Fibroblast of villous mesenchyme (primary cell): ENCODE results near the gene MGAT3. TPM values are rescaled to one million over a fixed set of nuclear protein-coding genes. Genes with fewer than 3 reads are reported as not detected.

Experiments
- DNase-seq: peaks from one replicate; pipeline ENCODE4 v3.0.0-alpha.2; 2010; ENCODE audit warnings: low read depth
- H3K4me3 ChIP-seq: 2 replicates; pipeline ENCODE4 v1.5.1; 2011; ENCODE audit warnings: low read depth, mild to moderate bottlenecking, low read length
- CTCF ChIP-seq: IDR thresholded peaks from 2 replicates; pipeline ENCODE4 v1.5.1; 2012; ENCODE audit warnings: low read depth, mild to moderate bottlenecking, low read length; ENCODE audit not compliant: insufficient read depth
- total RNA-seq: library from RNA; depleted of rRNA; stranded (reverse); fragments of >200 nt; gene quantifications from 2 replicates; pipeline ENCODE4 v1.2.3, GENCODE V29; 2012

The MGAT3 gene
- total RNA-seq, 1 donor, result 1.3 TPM

DNA sequence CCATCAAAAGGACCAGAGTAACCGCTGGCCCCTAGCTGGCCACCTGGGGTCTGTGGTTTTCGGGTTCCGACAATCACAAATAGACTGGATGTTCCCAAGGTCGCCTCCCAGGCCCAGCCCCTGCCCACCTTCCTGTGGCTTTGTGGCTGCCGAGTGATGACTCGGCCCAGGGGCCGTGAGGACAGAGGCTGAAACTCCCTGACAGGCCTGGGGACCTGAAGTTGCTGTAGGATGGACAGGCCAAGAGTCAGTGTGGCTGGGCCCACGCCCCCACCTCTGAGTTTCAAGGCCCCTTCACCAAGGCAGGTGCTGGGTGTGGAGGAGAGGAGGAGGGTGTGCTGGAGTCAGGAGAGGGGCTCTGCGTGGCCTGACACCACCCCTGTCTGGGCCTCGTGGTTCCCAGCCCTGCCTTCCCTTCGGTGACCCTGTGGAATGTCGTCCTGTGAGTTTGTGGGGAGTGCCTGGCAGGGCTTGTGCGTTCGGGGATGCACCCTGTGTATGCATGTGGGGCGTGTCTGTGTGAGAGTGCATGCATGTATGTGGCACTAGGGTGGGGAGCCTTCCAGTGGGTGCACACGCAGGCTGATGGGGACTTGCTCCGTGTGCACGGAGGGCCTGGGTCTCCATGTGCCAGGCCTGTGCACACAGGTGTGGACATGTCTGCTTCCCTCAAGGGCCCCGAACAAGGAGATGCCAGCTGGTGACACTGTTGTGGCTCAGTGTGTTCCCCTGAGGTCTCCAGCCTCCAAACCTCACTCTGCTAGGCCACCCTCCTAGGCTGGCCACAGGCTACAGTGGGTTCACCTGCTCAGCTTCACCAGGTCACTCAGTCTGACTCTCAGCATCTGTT lies 8.4 kb upstream of the MGAT3 start:
- H3K4me3 ChIP-seq, result no peak overlapping the region
- TF ChIP-seq CTCF, result no peak
- no peak for DNase-seq

- DNase-seq, result no peak
- TF ChIP-seq CTCF, result no peak
- H3K4me3 ChIP-seq, result no peak overlapping the region
Observed at GRCh38 chr22:39449708-39450107, 7.1 kb upstream of the MGAT3 start.

DNA sequence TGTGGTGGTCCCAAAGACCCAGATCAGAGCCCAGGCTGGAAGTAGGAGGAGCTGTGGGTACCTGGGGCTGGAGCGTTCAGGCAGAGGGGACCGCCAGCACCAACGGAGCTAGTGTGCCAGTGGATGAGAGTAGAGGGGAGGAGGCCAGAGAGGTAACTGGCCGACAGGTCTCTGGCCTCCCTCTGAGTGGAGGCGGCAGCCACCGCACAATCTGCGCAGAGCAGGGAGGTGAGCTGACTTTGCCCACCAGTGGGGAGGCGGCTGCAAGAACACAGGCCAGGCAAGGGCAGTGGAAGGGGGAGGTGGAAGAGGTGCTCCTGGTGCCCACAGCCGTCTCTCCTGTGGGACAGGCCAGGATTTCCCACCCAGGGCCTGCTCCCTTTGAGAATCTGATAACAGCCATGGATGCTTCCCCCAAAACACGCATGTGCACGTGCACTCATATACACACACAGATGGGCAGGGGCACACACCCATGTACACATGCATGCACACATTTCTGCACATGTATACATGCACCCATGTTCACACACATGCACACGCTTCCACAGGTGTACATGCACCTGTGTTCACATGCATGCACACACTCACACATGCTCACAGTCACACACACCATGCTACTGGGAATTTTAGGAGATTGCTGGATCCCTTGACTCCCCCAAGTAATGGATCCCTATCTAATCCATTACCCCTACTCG lies 6.4 kb upstream of the MGAT3 start:
- H3K4me3 ChIP-seq, result no peak overlapping the region
- no peak for TF ChIP-seq CTCF
- DNase-seq, result no peak

DNA sequence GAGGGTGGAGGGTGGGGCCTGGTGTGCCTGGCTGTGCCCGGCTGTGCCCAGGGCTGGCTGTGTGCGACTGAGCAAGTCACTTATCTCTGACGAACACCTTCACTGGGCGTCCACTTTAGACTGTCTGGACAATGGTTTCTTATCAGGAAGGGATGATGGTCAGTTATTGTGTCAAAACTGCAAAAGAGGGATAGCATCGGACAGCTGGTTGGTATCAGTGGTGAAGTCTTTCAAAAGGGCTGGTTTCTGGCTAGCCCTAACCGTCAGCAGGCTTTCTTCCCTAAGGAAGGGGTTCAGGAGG lies 4.1 kb upstream of the MGAT3 start:
- no peak for TF ChIP-seq CTCF
- no peak for DNase-seq
- H3K4me3 ChIP-seq, result no peak overlapping the region

DNA sequence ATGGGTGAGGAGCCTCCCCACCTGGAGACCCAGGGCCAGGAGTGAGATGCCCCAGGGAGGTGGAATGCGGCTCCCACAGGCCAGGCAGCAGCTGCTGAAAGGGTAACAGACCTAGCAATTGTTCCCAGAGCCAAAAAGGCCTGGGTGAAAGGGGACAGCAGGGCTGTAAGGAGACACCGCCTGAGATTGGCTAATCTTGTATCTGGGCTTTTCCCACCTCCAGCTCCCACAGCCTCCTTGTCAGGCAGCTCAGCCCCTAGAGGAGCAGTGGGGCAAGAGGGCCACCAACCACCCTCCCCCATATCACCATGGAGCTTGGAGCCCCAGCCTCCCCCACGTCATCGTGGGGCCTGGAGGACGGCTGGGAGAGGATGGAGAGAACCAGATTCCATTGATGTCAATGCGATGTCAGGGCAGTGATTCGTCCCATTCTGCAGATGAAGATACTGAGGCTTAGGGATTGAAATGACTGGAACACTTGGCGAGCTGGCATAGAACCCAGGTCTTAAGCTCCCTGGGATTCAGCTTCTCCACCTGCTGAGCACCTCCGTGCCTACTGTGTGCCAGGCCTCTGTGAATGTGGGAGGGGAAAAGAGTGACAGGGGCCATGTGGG lies 2.9 kb upstream of the MGAT3 start:
- DNase-seq, result no peak

GRCh38 chr22:39454385-39454871 lies 2.4 kb upstream of the MGAT3 start:
- TF ChIP-seq CTCF, result no peak
- peak; percentile 33 for DNase-seq
- no peak overlapping the region for H3K4me3 ChIP-seq

More for the DNA sequence above, 2.9 kb upstream of the MGAT3 start:
- TF ChIP-seq CTCF, result no peak
- H3K4me3 ChIP-seq, result no peak overlapping the region
